Measurements from ENCODE around the gene APLF.

The APLF gene

GRCh38 chr2:68453761-68454360 is 13.5 kb upstream of the APLF start:
- Histone ChIP-seq H2BK5ac (ENCODE audit: low read depth, low read length, poor library complexity) (no peak overlapping the region), H3K79me1 (ENCODE audit: low read length) (no peaks in the 10 kb centered on the region), H3K36me3 (ENCODE audit: control insufficient read depth in 1 of 2, insufficient read depth in 2 of 2, low read length in 2 of 2) (no peaks in the 10 kb centered on the region), H4K91ac (ENCODE audit: low read depth, low read length) (no peak overlapping the region), H4K12ac (ENCODE audit: low read depth, low read length) (no peak overlapping the region), H3K18ac (ENCODE audit: low read length) (no peak overlapping the region), H2AFZ (ENCODE audit: insufficient read depth, low read length, poor library complexity) (no peak overlapping the region), H3K23ac (ENCODE audit: low read length) (no peak overlapping the region), H3K4me1 (ENCODE audit: control insufficient read depth in 1 of 2, insufficient read depth in 2 of 2, low read length in 2 of 2) (no peaks in the 10 kb centered on the region), H2BK12ac (ENCODE audit: low read length) (no peak overlapping the region), H3K9me3 (ENCODE audit: insufficient read depth, low read depth, low read length) (no peaks in the 10 kb centered on the region), H3K9ac (ENCODE audit: low read length) (no peak overlapping the region), H3K27ac (ENCODE audit: low read depth, low read length) (no peak overlapping the region), H2BK120ac (ENCODE audit: insufficient read depth, low read length, poor library complexity) (no peak overlapping the region), H3K14ac (ENCODE audit: low read length) (no peak overlapping the region), H3K4me2 (ENCODE audit: low read length) (no peak overlapping the region), H4K8ac (ENCODE audit: low read depth, low read length) (no peak overlapping the region), H3K27me3 (ENCODE audit: insufficient read depth, low read length) (no peaks in the 10 kb centered on the region), H3K79me2 (ENCODE audit: control insufficient read depth, insufficient read depth, low read length, poor library complexity) (no peaks in the 10 kb centered on the region), H2AK5ac (ENCODE audit: low read length) (no peak overlapping the region), H3K4ac (ENCODE audit: low read depth, low read length) (no peak overlapping the region), H3K4me3 (ENCODE audit: low read depth, low read length) (no peak overlapping the region)
- no CpG with 5 or more reads among the region's 2 CpGs for WGBS (ENCODE audit: extremely low coverage, insufficient coverage, insufficient read length)
- DNase-seq, result no peak

GRCh38 chr2:68454719-68455118 is 12.7 kb upstream of the APLF start:
- H3K27ac ChIP-seq (ENCODE audit: low read depth, low read length), result no peak overlapping the region
- H3K36me3 ChIP-seq (ENCODE audit: control insufficient read depth in 1 of 2, insufficient read depth in 2 of 2, low read length in 2 of 2), result no peaks in the 10 kb centered on the region
- no peak overlapping the region for H2BK12ac ChIP-seq (ENCODE audit: low read length)
- no peak overlapping the region for H3K4me3 ChIP-seq (ENCODE audit: low read depth, low read length)
- no peak overlapping the region for H4K91ac ChIP-seq (ENCODE audit: low read depth, low read length)
- no peaks in the 10 kb centered on the region for H3K79me1 ChIP-seq (ENCODE audit: low read length)
- no peak overlapping the region for H3K18ac ChIP-seq (ENCODE audit: low read length)
- no peak overlapping the region for H2AK5ac ChIP-seq (ENCODE audit: low read length)
- H3K27me3 ChIP-seq (ENCODE audit: insufficient read depth, low read length), result no peaks in the 10 kb centered on the region
- no peak overlapping the region for H3K23ac ChIP-seq (ENCODE audit: low read length)
- no peak overlapping the region for H4K8ac ChIP-seq (ENCODE audit: low read depth, low read length)
- no peak overlapping the region for H3K14ac ChIP-seq (ENCODE audit: low read length)
- H2BK120ac ChIP-seq (ENCODE audit: insufficient read depth, low read length, poor library complexity), result no peak overlapping the region
- no peak overlapping the region for H2AFZ ChIP-seq (ENCODE audit: insufficient read depth, low read length, poor library complexity)
- H3K9me3 ChIP-seq (ENCODE audit: insufficient read depth, low read depth, low read length), result no peaks in the 10 kb centered on the region
- H4K12ac ChIP-seq (ENCODE audit: low read depth, low read length), result no peak overlapping the region
- H3K79me2 ChIP-seq (ENCODE audit: control insufficient read depth, insufficient read depth, low read length, poor library complexity), result no peaks in the 10 kb centered on the region
- H3K4ac ChIP-seq (ENCODE audit: low read depth, low read length), result no peak overlapping the region
- H3K4me1 ChIP-seq (ENCODE audit: control insufficient read depth in 1 of 2, insufficient read depth in 2 of 2, low read length in 2 of 2), result no peaks in the 10 kb centered on the region
- no peak for DNase-seq
- WGBS (ENCODE audit: extremely low coverage, insufficient coverage, insufficient read length), result no CpG with 5 or more reads among the region's 3 CpGs
- no peak overlapping the region for H3K9ac ChIP-seq (ENCODE audit: low read length)
- H2BK5ac ChIP-seq (ENCODE audit: low read depth, low read length, poor library complexity), result no peak overlapping the region
- no peak overlapping the region for H3K4me2 ChIP-seq (ENCODE audit: low read length)

GRCh38 chr2:68456198-68456597 is 11.2 kb upstream of the APLF start:
- WGBS (ENCODE audit: extremely low coverage, insufficient coverage, insufficient read length), result no CpG with 5 or more reads among the region's 4 CpGs
- Histone ChIP-seq H3K4me3 (ENCODE audit: low read depth, low read length) (no peak overlapping the region), H4K91ac (ENCODE audit: low read depth, low read length) (no peak overlapping the region)

GRCh38 chr2:68458981-68459380 is 8.4 kb upstream of the APLF start:
- Histone ChIP-seq H3K9ac (ENCODE audit: low read length) (no peak overlapping the region), H3K4ac (ENCODE audit: low read depth, low read length) (no peak overlapping the region), H3K27me3 (ENCODE audit: insufficient read depth, low read length) (no peaks in the 10 kb centered on the region), H2AFZ (ENCODE audit: insufficient read depth, low read length, poor library complexity) (no peak overlapping the region), H2BK12ac (ENCODE audit: low read length) (no peak overlapping the region), H3K4me2 (ENCODE audit: low read length) (no peak overlapping the region), H3K79me1 (ENCODE audit: low read length) (no peaks in the 10 kb centered on the region), H3K36me3 (ENCODE audit: control insufficient read depth in 1 of 2, insufficient read depth in 2 of 2, low read length in 2 of 2) (no peaks in the 10 kb centered on the region), H2BK120ac (ENCODE audit: insufficient read depth, low read length, poor library complexity) (no peak overlapping the region), H3K27ac (ENCODE audit: low read depth, low read length) (no peak overlapping the region), H2AK5ac (ENCODE audit: low read length) (no peak overlapping the region), H3K9me3 (ENCODE audit: insufficient read depth, low read depth, low read length) (no peaks in the 10 kb centered on the region), H3K4me1 (ENCODE audit: control insufficient read depth in 1 of 2, insufficient read depth in 2 of 2, low read length in 2 of 2) (no peaks in the 10 kb centered on the region), H3K23ac (ENCODE audit: low read length) (no peak overlapping the region), H2BK5ac (ENCODE audit: low read depth, low read length, poor library complexity) (no peak overlapping the region), H3K4me3 (ENCODE audit: low read depth, low read length) (no peak overlapping the region), H3K79me2 (ENCODE audit: control insufficient read depth, insufficient read depth, low read length, poor library complexity) (no peaks in the 10 kb centered on the region), H3K14ac (ENCODE audit: low read length) (no peak overlapping the region), H4K91ac (ENCODE audit: low read depth, low read length) (no peak overlapping the region), H4K12ac (ENCODE audit: low read depth, low read length) (no peak overlapping the region), H3K18ac (ENCODE audit: low read length) (no peak overlapping the region), H4K8ac (ENCODE audit: low read depth, low read length) (no peak overlapping the region)
- no CpG with 5 or more reads among the region's 1 CpG for WGBS (ENCODE audit: extremely low coverage, insufficient coverage, insufficient read length)
- no peak for DNase-seq

More at GRCh38 chr2:68456198-68456597, 11.2 kb upstream of the APLF start:
- Histone ChIP-seq H2BK12ac (ENCODE audit: low read length) (no peak overlapping the region), H3K79me1 (ENCODE audit: low read length) (no peaks in the 10 kb centered on the region), H2AFZ (ENCODE audit: insufficient read depth, low read length, poor library complexity) (no peak overlapping the region), H2BK120ac (ENCODE audit: insufficient read depth, low read length, poor library complexity) (no peak overlapping the region), H3K18ac (ENCODE audit: low read length) (no peak overlapping the region), H3K23ac (ENCODE audit: low read length) (peak overlapping the region; percentile 66), H3K9ac (ENCODE audit: low read length) (no peak overlapping the region), H3K36me3 (ENCODE audit: control insufficient read depth in 1 of 2, insufficient read depth in 2 of 2, low read length in 2 of 2) (no peaks in the 10 kb centered on the region), H3K27me3 (ENCODE audit: insufficient read depth, low read length) (no peaks in the 10 kb centered on the region), H2BK5ac (ENCODE audit: low read depth, low read length, poor library complexity) (no peak overlapping the region), H4K12ac (ENCODE audit: low read depth, low read length) (no peak overlapping the region), H3K4ac (ENCODE audit: low read depth, low read length) (no peak overlapping the region), H4K8ac (ENCODE audit: low read depth, low read length) (no peak overlapping the region), H3K27ac (ENCODE audit: low read depth, low read length) (no peak overlapping the region), H3K14ac (ENCODE audit: low read length) (no peak overlapping the region), H3K79me2 (ENCODE audit: control insufficient read depth, insufficient read depth, low read length, poor library complexity) (no peaks in the 10 kb centered on the region), H3K9me3 (ENCODE audit: insufficient read depth, low read depth, low read length) (no peaks in the 10 kb centered on the region), H2AK5ac (ENCODE audit: low read length) (no peak overlapping the region), H3K4me1 (ENCODE audit: control insufficient read depth in 1 of 2, insufficient read depth in 2 of 2, low read length in 2 of 2) (no peaks in the 10 kb centered on the region), H3K4me2 (ENCODE audit: low read length) (no peak overlapping the region)
- no peak for DNase-seq

Measured in trophoblast cell (in vitro differentiated cells and primary cell).